ENCODE measurements around the gene GIGYF1. TPM values are rescaled to one million over a fixed set of nuclear protein-coding genes. Genes with fewer than 3 reads are reported as not detected.

Gene GIGYF1
- total and polyA plus RNA-seq, 2 of the 13 experiments (the other 11 are each of a cell fraction or from before 2014, with no cell fraction given): 7.6 to 16.1 TPM

DNA sequence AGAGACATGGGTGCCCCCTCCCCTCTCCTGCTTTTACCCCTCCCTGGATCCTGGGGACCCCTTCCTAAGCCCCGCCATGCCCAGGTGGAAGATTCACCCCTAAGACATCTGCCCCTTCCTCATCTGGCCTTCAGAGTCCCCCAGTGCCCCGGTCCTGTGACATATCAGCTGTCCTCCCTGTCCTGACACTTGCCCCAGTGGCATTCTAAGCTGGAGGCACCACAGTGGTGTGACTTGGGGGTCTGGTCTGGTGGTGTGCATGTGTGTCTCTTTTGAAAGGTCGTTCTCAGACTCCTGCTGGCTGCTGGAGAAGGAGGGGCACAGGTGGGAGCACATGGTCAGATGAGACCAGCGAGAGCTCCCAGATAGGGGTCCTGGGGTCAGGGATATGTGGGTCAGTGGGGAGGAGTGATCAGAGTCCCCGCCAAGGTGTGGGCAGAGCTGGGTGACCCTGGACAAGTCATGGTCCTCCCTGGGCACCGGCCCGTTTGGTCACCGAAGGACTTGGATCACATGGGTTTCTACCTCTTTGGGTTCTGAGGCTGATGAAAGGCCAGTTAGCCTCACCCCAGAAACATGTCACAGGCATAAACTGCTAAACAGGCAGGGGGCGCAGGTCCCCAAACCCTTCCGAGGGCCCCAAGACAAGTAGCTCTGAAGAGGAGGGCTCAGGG, 52.1 kb downstream of the GIGYF1 start (continued):
- TF ChIP-seq, protein P1, sequence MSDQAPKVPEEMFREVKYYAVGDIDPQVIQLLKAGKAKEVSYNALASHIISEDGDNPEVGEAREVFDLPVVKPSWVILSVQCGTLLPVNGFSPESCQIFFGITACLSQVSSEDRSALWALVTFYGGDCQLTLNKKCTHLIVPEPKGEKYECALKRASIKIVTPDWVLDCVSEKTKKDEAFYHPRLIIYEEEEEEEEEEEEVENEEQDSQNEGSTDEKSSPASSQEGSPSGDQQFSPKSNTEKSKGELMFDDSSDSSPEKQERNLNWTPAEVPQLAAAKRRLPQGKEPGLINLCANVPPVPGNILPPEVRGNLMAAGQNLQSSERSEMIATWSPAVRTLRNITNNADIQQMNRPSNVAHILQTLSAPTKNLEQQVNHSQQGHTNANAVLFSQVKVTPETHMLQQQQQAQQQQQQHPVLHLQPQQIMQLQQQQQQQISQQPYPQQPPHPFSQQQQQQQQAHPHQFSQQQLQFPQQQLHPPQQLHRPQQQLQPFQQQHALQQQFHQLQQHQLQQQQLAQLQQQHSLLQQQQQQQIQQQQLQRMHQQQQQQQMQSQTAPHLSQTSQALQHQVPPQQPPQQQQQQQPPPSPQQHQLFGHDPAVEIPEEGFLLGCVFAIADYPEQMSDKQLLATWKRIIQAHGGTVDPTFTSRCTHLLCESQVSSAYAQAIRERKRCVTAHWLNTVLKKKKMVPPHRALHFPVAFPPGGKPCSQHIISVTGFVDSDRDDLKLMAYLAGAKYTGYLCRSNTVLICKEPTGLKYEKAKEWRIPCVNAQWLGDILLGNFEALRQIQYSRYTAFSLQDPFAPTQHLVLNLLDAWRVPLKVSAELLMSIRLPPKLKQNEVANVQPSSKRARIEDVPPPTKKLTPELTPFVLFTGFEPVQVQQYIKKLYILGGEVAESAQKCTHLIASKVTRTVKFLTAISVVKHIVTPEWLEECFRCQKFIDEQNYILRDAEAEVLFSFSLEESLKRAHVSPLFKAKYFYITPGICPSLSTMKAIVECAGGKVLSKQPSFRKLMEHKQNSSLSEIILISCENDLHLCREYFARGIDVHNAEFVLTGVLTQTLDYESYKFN (CRISPR knock-in tag; conservative IDR thresholded peaks at IDR 0.05): peak; percentile 0; the same call in 1 of the 2 replicates
- TF ChIP-seq MXD4 (CRISPR knock-in tag; IDR thresholded peaks at IDR 0.05) (no peak), NKX3-1 (CRISPR knock-in tag; IDR thresholded peaks at IDR 0.05) (no peak), RXRB (CRISPR knock-in tag; IDR thresholded peaks at IDR 0.05; ENCODE audit: borderline replicate concordance) (no peak), NCOA2 (CRISPR knock-in tag; IDR thresholded peaks at IDR 0.05) (peak; percentile 7; the same call in 1 of the 2 replicates), RFXAP (CRISPR knock-in tag; IDR thresholded peaks at IDR 0.05; ENCODE audit: borderline replicate concordance) (peak; percentile 56; the same call in 1 of the 2 replicates), ESRRA (CRISPR knock-in tag; IDR thresholded peaks at IDR 0.05; ENCODE audit: low read depth) (0 out of 2 replicates have a peak, but pooled peaks have one; percentile 9), MEF2D (CRISPR knock-in tag; IDR thresholded peaks at IDR 0.05) (0 out of 2 replicates have a peak, but pooled peaks have one; percentile 34), ETV5 (CRISPR knock-in tag; IDR thresholded peaks at IDR 0.05; ENCODE audit: borderline replicate concordance) (no peak)
- TF ChIP-seq, protein P2, sequence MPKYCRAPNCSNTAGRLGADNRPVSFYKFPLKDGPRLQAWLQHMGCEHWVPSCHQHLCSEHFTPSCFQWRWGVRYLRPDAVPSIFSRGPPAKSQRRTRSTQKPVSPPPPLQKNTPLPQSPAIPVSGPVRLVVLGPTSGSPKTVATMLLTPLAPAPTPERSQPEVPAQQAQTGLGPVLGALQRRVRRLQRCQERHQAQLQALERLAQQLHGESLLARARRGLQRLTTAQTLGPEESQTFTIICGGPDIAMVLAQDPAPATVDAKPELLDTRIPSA (CRISPR knock-in tag; IDR thresholded peaks at IDR 0.05; ENCODE audit: borderline replicate concordance): no peak
- TF ChIP-seq, protein P3, sequence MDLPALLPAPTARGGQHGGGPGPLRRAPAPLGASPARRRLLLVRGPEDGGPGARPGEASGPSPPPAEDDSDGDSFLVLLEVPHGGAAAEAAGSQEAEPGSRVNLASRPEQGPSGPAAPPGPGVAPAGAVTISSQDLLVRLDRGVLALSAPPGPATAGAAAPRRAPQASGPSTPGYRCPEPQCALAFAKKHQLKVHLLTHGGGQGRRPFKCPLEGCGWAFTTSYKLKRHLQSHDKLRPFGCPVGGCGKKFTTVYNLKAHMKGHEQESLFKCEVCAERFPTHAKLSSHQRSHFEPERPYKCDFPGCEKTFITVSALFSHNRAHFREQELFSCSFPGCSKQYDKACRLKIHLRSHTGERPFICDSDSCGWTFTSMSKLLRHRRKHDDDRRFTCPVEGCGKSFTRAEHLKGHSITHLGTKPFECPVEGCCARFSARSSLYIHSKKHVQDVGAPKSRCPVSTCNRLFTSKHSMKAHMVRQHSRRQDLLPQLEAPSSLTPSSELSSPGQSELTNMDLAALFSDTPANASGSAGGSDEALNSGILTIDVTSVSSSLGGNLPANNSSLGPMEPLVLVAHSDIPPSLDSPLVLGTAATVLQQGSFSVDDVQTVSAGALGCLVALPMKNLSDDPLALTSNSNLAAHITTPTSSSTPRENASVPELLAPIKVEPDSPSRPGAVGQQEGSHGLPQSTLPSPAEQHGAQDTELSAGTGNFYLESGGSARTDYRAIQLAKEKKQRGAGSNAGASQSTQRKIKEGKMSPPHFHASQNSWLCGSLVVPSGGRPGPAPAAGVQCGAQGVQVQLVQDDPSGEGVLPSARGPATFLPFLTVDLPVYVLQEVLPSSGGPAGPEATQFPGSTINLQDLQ (CRISPR knock-in tag; IDR thresholded peaks at IDR 0.05): no peak
- TF ChIP-seq, protein P4, sequence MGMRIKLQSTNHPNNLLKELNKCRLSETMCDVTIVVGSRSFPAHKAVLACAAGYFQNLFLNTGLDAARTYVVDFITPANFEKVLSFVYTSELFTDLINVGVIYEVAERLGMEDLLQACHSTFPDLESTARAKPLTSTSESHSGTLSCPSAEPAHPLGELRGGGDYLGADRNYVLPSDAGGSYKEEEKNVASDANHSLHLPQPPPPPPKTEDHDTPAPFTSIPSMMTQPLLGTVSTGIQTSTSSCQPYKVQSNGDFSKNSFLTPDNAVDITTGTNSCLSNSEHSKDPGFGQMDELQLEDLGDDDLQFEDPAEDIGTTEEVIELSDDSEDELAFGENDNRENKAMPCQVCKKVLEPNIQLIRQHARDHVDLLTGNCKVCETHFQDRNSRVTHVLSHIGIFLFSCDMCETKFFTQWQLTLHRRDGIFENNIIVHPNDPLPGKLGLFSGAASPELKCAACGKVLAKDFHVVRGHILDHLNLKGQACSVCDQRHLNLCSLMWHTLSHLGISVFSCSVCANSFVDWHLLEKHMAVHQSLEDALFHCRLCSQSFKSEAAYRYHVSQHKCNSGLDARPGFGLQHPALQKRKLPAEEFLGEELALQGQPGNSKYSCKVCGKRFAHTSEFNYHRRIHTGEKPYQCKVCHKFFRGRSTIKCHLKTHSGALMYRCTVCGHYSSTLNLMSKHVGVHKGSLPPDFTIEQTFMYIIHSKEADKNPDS (CRISPR knock-in tag; IDR thresholded peaks at IDR 0.05): no peak
- TF ChIP-seq, protein P5, sequence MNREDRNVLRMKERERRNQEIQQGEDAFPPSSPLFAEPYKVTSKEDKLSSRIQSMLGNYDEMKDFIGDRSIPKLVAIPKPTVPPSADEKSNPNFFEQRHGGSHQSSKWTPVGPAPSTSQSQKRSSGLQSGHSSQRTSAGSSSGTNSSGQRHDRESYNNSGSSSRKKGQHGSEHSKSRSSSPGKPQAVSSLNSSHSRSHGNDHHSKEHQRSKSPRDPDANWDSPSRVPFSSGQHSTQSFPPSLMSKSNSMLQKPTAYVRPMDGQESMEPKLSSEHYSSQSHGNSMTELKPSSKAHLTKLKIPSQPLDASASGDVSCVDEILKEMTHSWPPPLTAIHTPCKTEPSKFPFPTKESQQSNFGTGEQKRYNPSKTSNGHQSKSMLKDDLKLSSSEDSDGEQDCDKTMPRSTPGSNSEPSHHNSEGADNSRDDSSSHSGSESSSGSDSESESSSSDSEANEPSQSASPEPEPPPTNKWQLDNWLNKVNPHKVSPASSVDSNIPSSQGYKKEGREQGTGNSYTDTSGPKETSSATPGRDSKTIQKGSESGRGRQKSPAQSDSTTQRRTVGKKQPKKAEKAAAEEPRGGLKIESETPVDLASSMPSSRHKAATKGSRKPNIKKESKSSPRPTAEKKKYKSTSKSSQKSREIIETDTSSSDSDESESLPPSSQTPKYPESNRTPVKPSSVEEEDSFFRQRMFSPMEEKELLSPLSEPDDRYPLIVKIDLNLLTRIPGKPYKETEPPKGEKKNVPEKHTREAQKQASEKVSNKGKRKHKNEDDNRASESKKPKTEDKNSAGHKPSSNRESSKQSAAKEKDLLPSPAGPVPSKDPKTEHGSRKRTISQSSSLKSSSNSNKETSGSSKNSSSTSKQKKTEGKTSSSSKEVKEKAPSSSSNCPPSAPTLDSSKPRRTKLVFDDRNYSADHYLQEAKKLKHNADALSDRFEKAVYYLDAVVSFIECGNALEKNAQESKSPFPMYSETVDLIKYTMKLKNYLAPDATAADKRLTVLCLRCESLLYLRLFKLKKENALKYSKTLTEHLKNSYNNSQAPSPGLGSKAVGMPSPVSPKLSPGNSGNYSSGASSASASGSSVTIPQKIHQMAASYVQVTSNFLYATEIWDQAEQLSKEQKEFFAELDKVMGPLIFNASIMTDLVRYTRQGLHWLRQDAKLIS (CRISPR knock-in tag; IDR thresholded peaks at IDR 0.05): no peak
- TF ChIP-seq, protein P6, sequence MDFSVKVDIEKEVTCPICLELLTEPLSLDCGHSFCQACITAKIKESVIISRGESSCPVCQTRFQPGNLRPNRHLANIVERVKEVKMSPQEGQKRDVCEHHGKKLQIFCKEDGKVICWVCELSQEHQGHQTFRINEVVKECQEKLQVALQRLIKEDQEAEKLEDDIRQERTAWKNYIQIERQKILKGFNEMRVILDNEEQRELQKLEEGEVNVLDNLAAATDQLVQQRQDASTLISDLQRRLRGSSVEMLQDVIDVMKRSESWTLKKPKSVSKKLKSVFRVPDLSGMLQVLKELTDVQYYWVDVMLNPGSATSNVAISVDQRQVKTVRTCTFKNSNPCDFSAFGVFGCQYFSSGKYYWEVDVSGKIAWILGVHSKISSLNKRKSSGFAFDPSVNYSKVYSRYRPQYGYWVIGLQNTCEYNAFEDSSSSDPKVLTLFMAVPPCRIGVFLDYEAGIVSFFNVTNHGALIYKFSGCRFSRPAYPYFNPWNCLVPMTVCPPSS (IDR thresholded peaks at IDR 0.05): no peak

Data from HepG2 (cell line).